GM06990 (cell line): ENCODE measurements around the gene TNRC6C.
A peak's percentile ranks its signal among the peaks of the same experiment; 100 is the strongest.

Experiments
- DNase-seq: peaks from one replicate; pipeline ENCODE4 v3.0.0-alpha.2; 2011; ENCODE audit not compliant: insufficient read length; ENCODE audit errors: extremely low read depth
- H3K27me3 ChIP-seq: replicated peaks from 2 replicates; pipeline ENCODE4 v1.6.0; 2011; ENCODE audit warnings: low read length; ENCODE audit not compliant: control insufficient read depth, insufficient read depth
- H3K36me3 ChIP-seq: 2 replicates; pipeline ENCODE4 v1.5.1; 2011; ENCODE audit warnings: low read length; ENCODE audit not compliant: control insufficient read depth, insufficient read depth
- H3K4me3 ChIP-seq: replicated peaks from 2 replicates; pipeline ENCODE4 v1.5.1; 2011; ENCODE audit warnings: low read depth, mild to moderate bottlenecking, control low read depth, low read length
- TF ChIP-seq, protein P1 (sequence below): IDR thresholded peaks from 2 replicates; pipeline ENCODE4 v1.5.1; 2011; ENCODE audit warnings: low read length, control low read depth, mild to moderate bottlenecking, inconsistent platforms; ENCODE audit not compliant: insufficient read depth, poor library complexity, severe bottlenecking

The TNRC6C gene

DNA sequence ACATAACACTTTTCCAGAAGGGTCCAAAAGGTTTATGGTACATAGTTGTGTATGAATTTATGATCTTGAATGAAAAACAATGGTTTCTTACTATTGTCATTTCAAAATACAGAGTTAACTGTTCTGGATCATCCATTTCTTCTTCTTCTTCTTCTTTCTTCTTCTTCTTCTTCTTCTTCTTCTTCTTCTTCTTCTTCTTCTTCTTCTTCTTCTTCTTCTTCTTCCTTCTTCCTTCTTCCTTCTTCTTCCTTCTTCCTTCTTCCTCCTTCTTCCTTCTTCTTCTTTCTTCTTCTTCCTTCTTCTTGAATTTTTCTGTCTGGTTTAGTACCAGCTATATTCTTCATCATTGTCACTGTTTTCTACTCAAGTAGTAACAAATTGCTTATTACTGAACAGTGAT, 47.8 kb downstream of the TNRC6C start:
- Histone ChIP-seq H3K27me3 (no peaks in the 10 kb centered on the region), H3K36me3 (no peaks in the 10 kb centered on the region), H3K4me3 (no peak overlapping the region)
- TF ChIP-seq, protein P1, sequence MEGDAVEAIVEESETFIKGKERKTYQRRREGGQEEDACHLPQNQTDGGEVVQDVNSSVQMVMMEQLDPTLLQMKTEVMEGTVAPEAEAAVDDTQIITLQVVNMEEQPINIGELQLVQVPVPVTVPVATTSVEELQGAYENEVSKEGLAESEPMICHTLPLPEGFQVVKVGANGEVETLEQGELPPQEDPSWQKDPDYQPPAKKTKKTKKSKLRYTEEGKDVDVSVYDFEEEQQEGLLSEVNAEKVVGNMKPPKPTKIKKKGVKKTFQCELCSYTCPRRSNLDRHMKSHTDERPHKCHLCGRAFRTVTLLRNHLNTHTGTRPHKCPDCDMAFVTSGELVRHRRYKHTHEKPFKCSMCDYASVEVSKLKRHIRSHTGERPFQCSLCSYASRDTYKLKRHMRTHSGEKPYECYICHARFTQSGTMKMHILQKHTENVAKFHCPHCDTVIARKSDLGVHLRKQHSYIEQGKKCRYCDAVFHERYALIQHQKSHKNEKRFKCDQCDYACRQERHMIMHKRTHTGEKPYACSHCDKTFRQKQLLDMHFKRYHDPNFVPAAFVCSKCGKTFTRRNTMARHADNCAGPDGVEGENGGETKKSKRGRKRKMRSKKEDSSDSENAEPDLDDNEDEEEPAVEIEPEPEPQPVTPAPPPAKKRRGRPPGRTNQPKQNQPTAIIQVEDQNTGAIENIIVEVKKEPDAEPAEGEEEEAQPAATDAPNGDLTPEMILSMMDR: no peak
- no peak for DNase-seq

DNA sequence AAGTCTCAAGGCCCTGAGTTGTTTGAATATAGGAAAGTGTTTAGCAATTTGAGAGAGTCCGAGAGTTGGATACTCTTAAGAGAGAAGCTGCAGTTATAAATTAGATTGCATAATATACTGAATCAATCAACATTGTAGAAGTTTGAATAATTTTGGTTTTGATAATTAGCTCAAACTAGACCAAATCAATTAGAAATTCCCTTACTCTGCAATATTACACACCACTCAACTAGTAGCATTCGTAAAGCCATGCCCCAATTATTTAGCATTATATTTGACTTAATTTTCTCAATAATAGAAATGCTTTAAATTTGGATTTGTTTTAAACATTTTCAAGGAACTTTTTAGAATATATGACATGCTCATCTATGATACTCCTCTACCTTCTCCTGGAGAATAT, 49.1 kb downstream of the TNRC6C start:
- no peaks in the 10 kb centered on the region for H3K36me3 ChIP-seq
- DNase-seq: no peak
- TF ChIP-seq, protein P1: no peak
- H3K4me3 ChIP-seq: no peak overlapping the region
- H3K27me3 ChIP-seq: no peaks in the 10 kb centered on the region

DNA sequence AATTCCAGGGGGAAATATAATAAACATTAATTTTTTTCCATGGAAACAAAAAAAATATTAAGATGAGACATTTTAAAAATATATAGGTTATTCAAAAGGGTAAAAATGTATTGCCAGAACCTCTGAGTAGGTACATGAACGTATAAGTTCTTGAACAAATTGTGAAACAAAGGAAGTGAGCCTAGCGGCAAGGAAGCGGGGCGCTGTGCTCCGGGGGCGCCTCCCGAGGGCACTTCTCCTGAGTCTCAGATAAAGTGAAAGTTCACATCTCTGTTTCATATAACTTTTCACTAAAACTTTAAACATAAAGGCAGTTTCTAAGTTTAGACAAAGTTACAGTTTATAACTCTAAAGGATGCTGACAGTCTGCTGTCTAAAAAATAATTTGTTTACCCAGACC, 52.3 kb downstream of the TNRC6C start:
- no peaks in the 10 kb centered on the region for H3K36me3 ChIP-seq
- H3K4me3 ChIP-seq: no peak overlapping the region
- H3K27me3 ChIP-seq: no peaks in the 10 kb centered on the region
- no peak for DNase-seq
- TF ChIP-seq, protein P1: no peak

DNA sequence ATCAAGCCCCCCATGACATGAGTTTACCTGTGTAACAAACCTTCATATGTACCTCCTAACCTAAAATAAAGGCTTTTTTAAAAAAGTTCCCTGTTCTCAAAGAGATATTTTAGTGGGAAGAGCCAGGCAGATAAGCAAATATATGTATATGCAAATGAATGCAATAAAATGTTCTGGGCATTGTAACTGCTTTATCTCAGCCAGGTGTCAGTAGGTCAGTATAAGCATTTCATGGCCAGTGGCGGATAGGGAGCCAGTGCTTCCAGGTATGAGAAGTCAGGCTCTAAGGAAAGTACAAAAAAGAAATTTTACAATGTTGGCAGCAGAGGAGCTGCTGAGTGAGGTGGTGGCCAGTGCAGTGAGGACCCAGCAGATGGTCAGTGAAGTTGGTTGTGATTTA, 53.9 kb downstream of the TNRC6C start:
- TF ChIP-seq, protein P1: no peak
- Histone ChIP-seq H3K27me3 (no peaks in the 10 kb centered on the region; the same call in 1 of the 2 replicates), H3K4me3 (no peak overlapping the region), H3K36me3 (no peaks in the 10 kb centered on the region)
- no peak for DNase-seq

DNA sequence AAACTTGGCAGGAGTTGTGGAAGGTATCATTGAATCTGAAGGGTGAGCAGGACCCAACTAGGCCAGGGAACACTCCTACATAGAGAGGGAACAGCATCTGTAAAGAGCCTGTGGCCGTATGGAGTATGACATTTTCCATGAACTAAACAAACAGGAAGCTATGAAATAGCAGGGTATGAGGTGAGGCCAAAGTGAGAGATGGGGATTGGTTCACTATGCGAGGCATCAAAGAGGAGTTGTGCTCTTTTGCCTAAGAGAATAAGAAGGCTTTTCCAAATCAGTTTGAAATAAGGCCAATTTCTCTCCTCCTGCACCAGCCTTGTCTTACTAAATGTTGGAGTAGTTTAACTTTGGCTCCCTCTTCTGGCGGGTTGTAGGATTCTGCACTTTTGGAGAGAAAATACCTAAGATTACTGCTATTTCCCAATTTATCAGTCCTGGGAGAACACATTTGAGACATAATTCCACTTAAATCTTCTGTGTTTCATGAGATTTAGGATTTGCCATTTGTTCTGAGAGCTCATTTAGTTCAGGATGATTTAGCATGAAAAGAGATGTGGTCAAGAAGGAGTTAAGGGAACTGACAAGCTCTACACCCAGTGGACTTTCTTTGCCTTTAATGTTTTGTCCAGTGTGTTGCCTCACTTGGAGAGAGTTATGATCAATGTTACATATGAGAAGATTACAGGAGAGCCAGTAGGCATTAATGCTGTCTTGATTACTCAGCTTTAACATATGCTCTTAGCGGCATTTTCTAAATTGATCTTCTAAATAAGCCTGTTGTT, 55.4 kb downstream of the TNRC6C start:
- H3K4me3 ChIP-seq: no peak overlapping the region
- H3K27me3 ChIP-seq: no peaks in the 10 kb centered on the region; the same call in 1 of the 2 replicates
- H3K36me3 ChIP-seq: no peaks in the 10 kb centered on the region
- TF ChIP-seq, protein P1: peak; percentile 74
- DNase-seq: no peak

DNA sequence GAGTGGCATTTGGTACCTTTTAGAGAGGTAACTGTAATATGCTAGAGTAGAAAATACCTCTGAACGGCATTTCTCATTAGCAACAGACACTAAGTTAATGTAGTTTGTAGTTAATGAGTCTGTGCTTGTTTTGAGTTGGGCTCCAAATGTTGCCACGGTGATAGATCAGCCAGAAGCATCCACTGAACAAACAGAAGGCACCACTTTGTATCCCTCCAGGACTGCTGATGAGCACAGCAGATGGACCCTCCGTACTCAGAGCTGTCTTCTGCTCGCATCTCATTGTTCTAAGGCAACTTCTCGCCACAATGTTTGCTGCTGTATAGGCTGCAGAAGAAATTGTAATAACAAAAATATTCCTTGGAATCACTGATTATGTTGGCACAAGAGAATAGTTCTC, 56.1 kb downstream of the TNRC6C start:
- Histone ChIP-seq H3K36me3 (no peaks in the 10 kb centered on the region), H3K27me3 (no peaks in the 10 kb centered on the region; the same call in 1 of the 2 replicates), H3K4me3 (no peak overlapping the region)
- TF ChIP-seq, protein P1: no peak
- DNase-seq: no peak
